HEK293T (cell line): ENCODE measurements around the gene DLEC1.
"Not testable (repeated sequence)": the region's sequence is repeated elsewhere in the genome, so short reads cannot be mapped to it uniquely, and the experiment has no call there.

Source experiments
- CTCF ChIA-PET: fragments of 350-600 bp; formaldehyde crosslinking; extraction: SDS; loops from one replicate; lab custom pipeline; 2021; ENCODE audit warnings: antibody characterized with exemption, inconsistent platforms; lab: Yijun Ruan, JAX
- POLR2A ChIA-PET: fragments of 350-600 bp; formaldehyde crosslinking; extraction: SDS; loops from one replicate; lab custom pipeline; 2020; ENCODE audit warnings: antibody characterized with exemption, inconsistent platforms; lab: Yijun Ruan, JAX
- DNase-seq: peaks from one replicate; pipeline ENCODE4 v3.0.0; 2012; ENCODE audit warnings: mixed read lengths; ENCODE audit errors: extremely low spot score
- ARNT ChIP-seq: fragments of 450-650 bp; IDR thresholded peaks from 2 replicates; pipeline ENCODE4 v1.6.1; 2017; ENCODE audit warnings: mild to moderate bottlenecking
- BHLHE40 ChIP-seq: fragments of 450-650 bp; IDR thresholded peaks from 2 replicates; pipeline ENCODE4 v1.6.1; 2016; ENCODE audit warnings: mild to moderate bottlenecking, moderate library complexity, borderline replicate concordance
- CTBP1 ChIP-seq: fragments of 450-650 bp; IDR thresholded peaks from 2 replicates; pipeline ENCODE4 v1.6.1; 2016; ENCODE audit warnings: borderline replicate concordance
- ELF4 ChIP-seq: fragments of 450-650 bp; IDR thresholded peaks from 2 replicates; pipeline ENCODE4 v1.6.1; 2017; ENCODE audit warnings: antibody characterized with exemption
- FOXA1 ChIP-seq: fragments of 450-650 bp; IDR thresholded peaks from 2 replicates; pipeline ENCODE4 v1.6.1; 2016; ENCODE audit warnings: mild to moderate bottlenecking
- FOXK2 ChIP-seq: fragments of 450-650 bp; IDR thresholded peaks from 2 replicates; pipeline ENCODE4 v1.6.1; 2016; ENCODE audit warnings: mild to moderate bottlenecking
- FOXM1 ChIP-seq: fragments of 450-650 bp; IDR thresholded peaks from 2 replicates; pipeline ENCODE4 v1.6.1; 2017; ENCODE audit warnings: mild to moderate bottlenecking, borderline replicate concordance
- HDGF ChIP-seq: fragments of 450-650 bp; IDR thresholded peaks from 2 replicates; pipeline ENCODE4 v1.6.1; 2017; ENCODE audit warnings: antibody characterized with exemption, borderline replicate concordance
- L3MBTL2 ChIP-seq: fragments of 450-650 bp; conservative IDR thresholded peaks from 2 replicates; pipeline ENCODE4 v1.6.1; 2016; ENCODE audit warnings: mild to moderate bottlenecking
- LEF1 ChIP-seq: fragments of 450-650 bp; IDR thresholded peaks from 2 replicates; pipeline ENCODE4 v1.6.1; 2017; ENCODE audit warnings: mild to moderate bottlenecking, borderline replicate concordance
- NFRKB ChIP-seq: fragments of 450-650 bp; IDR thresholded peaks from 2 replicates; pipeline ENCODE4 v1.6.1; 2016; ENCODE audit warnings: mild to moderate bottlenecking, moderate library complexity
- PKNOX1 ChIP-seq: fragments of 450-650 bp; IDR thresholded peaks from 2 replicates; pipeline ENCODE4 v1.6.1; 2016
- SP1 ChIP-seq: fragments of 450-650 bp; IDR thresholded peaks from 2 replicates; pipeline ENCODE4 v1.6.1; 2017
- SUZ12 ChIP-seq: fragments of 450-650 bp; IDR thresholded peaks from 2 replicates; pipeline ENCODE4 v1.6.1; 2016; ENCODE audit warnings: mild to moderate bottlenecking
- TARDBP ChIP-seq: fragments of 450-650 bp; IDR thresholded peaks from 2 replicates; pipeline ENCODE4 v1.6.1; 2016
- ZNF384 ChIP-seq: fragments of 450-650 bp; IDR thresholded peaks from 2 replicates; pipeline ENCODE4 v1.6.1; 2016

Gene DLEC1

GRCh38 chr3:38085311-38085942 is 46.4 kb downstream of the DLEC1 start:
- CTCF ChIA-PET, result no interaction called here
- POLR2A ChIA-PET, result interaction anchor here (1.0 kb wide), 1 partner anchor 9 kb away, joined by 3 read pairs; no protein-coding TSS in a partner anchor
- TF ChIP-seq BHLHE40, result no peak
- no peak for TF ChIP-seq FOXA1
- no peak for TF ChIP-seq FOXM1
- TF ChIP-seq LEF1, result no peak
- no peak for TF ChIP-seq ARNT
- no peak for TF ChIP-seq TARDBP
- no peak for TF ChIP-seq CTBP1
- TF ChIP-seq SUZ12, result no peak
- no peak for TF ChIP-seq L3MBTL2
- TF ChIP-seq HDGF, result no peak
- TF ChIP-seq SP1, result no peak
- TF ChIP-seq NFRKB, result no peak
- TF ChIP-seq ZNF384, result no peak
- TF ChIP-seq FOXK2, result no peak
- no peak for DNase-seq

GRCh38 chr3:38085943-38086324 is 46.9 kb downstream of the DLEC1 start:
- no peak for DNase-seq
- TF ChIP-seq HDGF (no peak), LEF1 (no peak), ZNF384 (no peak), TARDBP (no peak), SP1 (no peak)
- ChIA-PET CTCF (no interaction called here), POLR2A (interaction anchor here (1.0 kb wide), 1 partner anchor 9 kb away, joined by 3 read pairs; no protein-coding TSS in a partner anchor)

GRCh38 chr3:38086496-38086895 is 47.5 kb downstream of the DLEC1 start:
- DNase-seq, result no peak
- ChIA-PET POLR2A (interaction anchor here (1.0 kb wide), 1 partner anchor 8 kb away, joined by 3 read pairs; no protein-coding TSS in a partner anchor), CTCF (no interaction called here)
- no peak for TF ChIP-seq NFRKB
- no peak for TF ChIP-seq FOXA1
- TF ChIP-seq BHLHE40, result no peak
- no peak for TF ChIP-seq FOXM1

- DNase-seq, POLR2A ChIA-PET, CTCF ChIA-PET: not testable (repeated sequence)
- TF ChIP-seq PKNOX1, result peak; percentile 24; the same call in 1 of the 2 replicates
Observed at GRCh38 chr3:38087278-38087677, 48.3 kb downstream of the DLEC1 start.

GRCh38 chr3:38088126-38089078 is 49.4 kb downstream of the DLEC1 start:
- POLR2A ChIA-PET, result no interaction called here
- no peak for DNase-seq
- CTCF ChIA-PET, result no interaction called here
- TF ChIP-seq SP1, result no peak
- TF ChIP-seq NFRKB, result no peak
- no peak for TF ChIP-seq FOXM1
- no peak for TF ChIP-seq FOXK2
- TF ChIP-seq TARDBP, result no peak
- no peak for TF ChIP-seq HDGF
- no peak for TF ChIP-seq ARNT
- no peak for TF ChIP-seq ZNF384
- no peak for TF ChIP-seq PKNOX1
- TF ChIP-seq ELF4, result no peak
- no peak for TF ChIP-seq LEF1
- TF ChIP-seq BHLHE40, result no peak
- TF ChIP-seq FOXA1, result no peak
- no peak for TF ChIP-seq CTBP1
- TF ChIP-seq L3MBTL2, result no peak
- no peak for TF ChIP-seq SUZ12

GRCh38 chr3:38089163-38089562 is 50.2 kb downstream of the DLEC1 start:
- ChIA-PET POLR2A (no interaction called here), CTCF (no interaction called here)
- TF ChIP-seq FOXM1 (no peak), L3MBTL2 (no peak), PKNOX1 (no peak), ELF4 (no peak), LEF1 (no peak), FOXK2 (no peak), BHLHE40 (no peak), ZNF384 (no peak), ARNT (no peak)
- no peak for DNase-seq
